ENCODE data around the gene TMCO6. TPM values are rescaled to one million over a fixed set of nuclear protein-coding genes. Genes with fewer than 3 reads are reported as not detected.
A peak's percentile ranks its signal among the peaks of the same experiment; 100 is the strongest.

TMCO6 gene
- total RNA-seq, 6 experiments from 2014 or later: 7.3 to 45.5 (median 23.6) TPM

DNA sequence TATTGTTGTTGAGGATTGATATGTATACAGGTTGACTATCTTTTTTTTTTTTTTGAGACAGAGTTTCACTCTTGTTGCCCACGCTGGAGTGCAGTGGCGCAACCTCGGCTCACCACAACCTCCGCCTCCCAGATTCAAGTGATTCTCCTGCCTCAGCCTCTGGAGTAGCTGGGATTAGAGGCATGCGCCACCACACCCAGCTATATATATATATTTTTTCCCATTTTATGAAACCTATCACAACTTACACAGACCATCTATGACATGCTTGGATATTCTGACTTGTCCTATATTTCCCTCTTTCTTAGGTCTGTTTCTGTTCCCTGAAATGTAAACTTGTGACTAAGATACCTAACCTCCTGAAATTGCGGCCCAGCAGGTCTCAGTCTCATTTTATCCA, 11.3 kb upstream of the TMCO6 start:
- ATAC-seq: no peak
- 91% methylated on average over 6 of the region's 6 CpGs for WGBS (ENCODE audit: insufficient coverage, low coverage, low lambda C conversion rate, missing lambda C conversion rate)
- DNase-seq: no peak
- no peak overlapping the region for H3K4me3 ChIP-seq
- no peaks in the 10 kb centered on the region for H3K9me3 ChIP-seq
- no peaks in the 10 kb centered on the region for H3K36me3 ChIP-seq
- TF ChIP-seq, protein P1, sequence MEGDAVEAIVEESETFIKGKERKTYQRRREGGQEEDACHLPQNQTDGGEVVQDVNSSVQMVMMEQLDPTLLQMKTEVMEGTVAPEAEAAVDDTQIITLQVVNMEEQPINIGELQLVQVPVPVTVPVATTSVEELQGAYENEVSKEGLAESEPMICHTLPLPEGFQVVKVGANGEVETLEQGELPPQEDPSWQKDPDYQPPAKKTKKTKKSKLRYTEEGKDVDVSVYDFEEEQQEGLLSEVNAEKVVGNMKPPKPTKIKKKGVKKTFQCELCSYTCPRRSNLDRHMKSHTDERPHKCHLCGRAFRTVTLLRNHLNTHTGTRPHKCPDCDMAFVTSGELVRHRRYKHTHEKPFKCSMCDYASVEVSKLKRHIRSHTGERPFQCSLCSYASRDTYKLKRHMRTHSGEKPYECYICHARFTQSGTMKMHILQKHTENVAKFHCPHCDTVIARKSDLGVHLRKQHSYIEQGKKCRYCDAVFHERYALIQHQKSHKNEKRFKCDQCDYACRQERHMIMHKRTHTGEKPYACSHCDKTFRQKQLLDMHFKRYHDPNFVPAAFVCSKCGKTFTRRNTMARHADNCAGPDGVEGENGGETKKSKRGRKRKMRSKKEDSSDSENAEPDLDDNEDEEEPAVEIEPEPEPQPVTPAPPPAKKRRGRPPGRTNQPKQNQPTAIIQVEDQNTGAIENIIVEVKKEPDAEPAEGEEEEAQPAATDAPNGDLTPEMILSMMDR (IDR thresholded peaks at IDR 0.05): no peak
- no peak for TF ChIP-seq POLR2A (IDR thresholded peaks at IDR 0.05)
- intact Hi-C loops (cut with DNase I): no loop called here
- peaks cover 0 to 7% (median 3%) of the 10 kb centered on the region in 4 donors for H3K4me1 ChIP-seq
- H3K27ac ChIP-seq: no peak overlapping the region
- H3K27me3 ChIP-seq: no peaks in the 10 kb centered on the region

DNA sequence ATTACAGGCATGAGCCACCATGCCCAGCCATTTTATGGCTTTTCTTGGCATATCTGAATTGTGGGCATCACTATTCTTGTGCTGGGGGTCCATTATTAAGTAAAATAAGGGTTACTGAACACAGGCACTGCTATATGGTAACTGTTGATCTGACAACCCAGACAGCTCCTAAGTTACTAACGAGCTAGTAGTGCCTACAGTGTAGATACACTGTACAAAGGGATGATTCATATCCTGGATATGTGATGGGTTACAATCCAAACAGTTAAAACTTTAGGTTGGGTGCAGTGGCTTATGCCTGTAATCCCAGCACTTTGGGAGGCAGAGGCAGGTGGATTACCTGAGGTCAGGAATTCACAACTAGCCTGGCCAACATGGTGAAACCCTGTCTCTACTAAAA, 10.5 kb upstream of the TMCO6 start:
- Histone ChIP-seq H3K36me3 (no peaks in the 10 kb centered on the region), H3K4me1 (peaks cover 0 to 10% (median 3%) of the 10 kb centered on the region in 4 donors), H3K27ac (no peak overlapping the region), H3K27me3 (no peaks in the 10 kb centered on the region), H3K4me3 (no peak overlapping the region), H3K9me3 (no peaks in the 10 kb centered on the region)
- DNase-seq (no peak), ATAC-seq (no peak)
- 14% methylated on average over 1 of the region's 1 CpG for WGBS (ENCODE audit: insufficient coverage, low coverage, low lambda C conversion rate, missing lambda C conversion rate)
- intact Hi-C loops (cut with DNase I): no loop called here
- TF ChIP-seq, protein P1 (IDR thresholded peaks at IDR 0.05): no peak
- no peak for TF ChIP-seq POLR2A (IDR thresholded peaks at IDR 0.05)

DNA sequence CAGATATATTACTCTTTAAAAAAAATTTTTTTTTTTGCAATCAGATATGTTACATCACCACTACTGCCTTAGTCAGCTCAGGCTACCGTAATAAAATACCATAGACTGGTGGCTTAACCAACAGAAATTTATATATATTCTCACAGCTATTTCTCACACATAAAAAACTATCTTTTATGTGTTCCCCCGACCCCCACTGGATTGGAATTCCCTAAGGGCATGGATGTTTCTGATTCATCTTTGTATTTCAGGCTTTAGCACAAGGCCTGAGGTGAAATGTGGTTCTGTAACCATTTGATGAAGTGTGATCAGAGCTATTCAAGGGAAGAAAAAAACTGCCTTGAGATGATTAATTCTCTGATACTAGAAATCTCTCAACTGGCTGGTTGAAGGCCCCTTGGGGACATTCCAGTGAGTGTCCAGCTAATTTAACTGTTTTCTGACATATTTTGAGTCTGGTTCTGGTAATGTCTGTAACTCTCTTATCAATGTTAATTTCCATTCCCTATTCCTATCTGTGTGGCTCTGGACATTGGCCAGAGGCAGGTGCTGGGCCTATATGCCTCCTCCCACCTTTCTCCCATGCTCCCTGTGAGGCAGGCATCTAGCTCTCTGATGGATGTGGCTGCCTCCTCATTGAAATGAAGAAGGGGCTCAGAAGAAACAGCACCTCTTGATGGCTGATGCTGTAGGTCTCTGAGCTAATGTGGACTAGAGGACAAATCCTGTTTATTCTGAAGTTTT, 8.8 kb upstream of the TMCO6 start:
- no peak for DNase-seq
- H3K4me1 ChIP-seq: peaks cover 0 to 19% (median 6%) of the 10 kb centered on the region in 4 donors
- intact Hi-C loops (cut with DNase I): loop anchor here (10.0 kb wide), 1 partner anchor 66 kb away; the partner anchor contains the start of genes APBB3 (in 2 of the 2) and SLC35A4 (in 2 of the 2)
- no peaks in the 10 kb centered on the region for H3K9me3 ChIP-seq
- peak overlapping the region; percentile 61 to 72 (median 69) for H3K4me3 ChIP-seq
- H3K27ac ChIP-seq: peak overlapping the region; percentile 80 to 94 (median 91)
- no peaks in the 10 kb centered on the region for H3K27me3 ChIP-seq
- ATAC-seq: no peak
- no peak for TF ChIP-seq POLR2A (IDR thresholded peaks at IDR 0.05)
- TF ChIP-seq, protein P1 (IDR thresholded peaks at IDR 0.05): no peak
- WGBS (ENCODE audit: insufficient coverage, low coverage, low lambda C conversion rate, missing lambda C conversion rate): 27% methylated on average over 2 of the region's 2 CpGs
- no peaks in the 10 kb centered on the region for H3K36me3 ChIP-seq

DNA sequence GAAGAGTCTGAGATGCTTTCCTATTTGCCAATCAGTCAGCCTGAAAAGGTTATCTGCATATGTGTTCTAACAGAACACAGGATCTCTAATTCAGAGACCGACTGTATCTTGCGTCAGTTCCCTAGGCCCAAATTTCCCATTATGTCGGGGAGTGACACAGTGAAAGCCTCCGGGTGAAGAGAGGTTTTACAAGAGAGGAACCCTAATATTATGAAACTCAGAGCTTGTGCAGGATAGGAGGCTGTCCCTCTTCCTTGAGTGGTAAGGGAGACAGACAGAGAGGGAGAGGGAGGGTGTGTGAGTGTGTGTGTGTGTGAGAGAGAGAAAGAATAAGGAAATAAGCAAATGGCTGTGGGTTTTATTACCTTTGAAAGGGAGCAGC, 8.2 kb upstream of the TMCO6 start:
- peak in 1 of 4 donors; percentile 0 for ATAC-seq
- peak in 1 of 3 donors; percentile 45 for DNase-seq
- Histone ChIP-seq H3K27me3 (no peaks in the 10 kb centered on the region), H3K4me3 (peak overlapping the region; percentile 61 to 72 (median 69)), H3K9me3 (no peaks in the 10 kb centered on the region), H3K36me3 (no peaks in the 10 kb centered on the region), H3K4me1 (peaks cover 0 to 19% (median 6%) of the 10 kb centered on the region in 4 donors), H3K27ac (peak overlapping the region; percentile 80 to 94 (median 91))
- WGBS (ENCODE audit: insufficient coverage, low coverage, low lambda C conversion rate, missing lambda C conversion rate): 3% methylated on average over 4 of the region's 4 CpGs
- TF ChIP-seq, protein P1 (IDR thresholded peaks at IDR 0.05): no peak
- peak; percentile 35 for TF ChIP-seq POLR2A (IDR thresholded peaks at IDR 0.05)
- intact Hi-C loops (cut with DNase I): loop anchor here (10.0 kb wide), 1 partner anchor 66 kb away; the partner anchor contains the start of genes APBB3 (in 2 of the 2) and SLC35A4 (in 2 of the 2)
